GM12801 (cell line): Measurements from ENCODE around the gene ZSWIM5.

Source experiments
- TF ChIP-seq, protein P1 (sequence below): IDR thresholded peaks from one replicate; pipeline ENCODE4 v1.5.1; 2011; ENCODE audit warnings: control low read depth; ENCODE audit not compliant: insufficient read length; ENCODE audit errors: extremely low read depth

ZSWIM5 gene

DNA sequence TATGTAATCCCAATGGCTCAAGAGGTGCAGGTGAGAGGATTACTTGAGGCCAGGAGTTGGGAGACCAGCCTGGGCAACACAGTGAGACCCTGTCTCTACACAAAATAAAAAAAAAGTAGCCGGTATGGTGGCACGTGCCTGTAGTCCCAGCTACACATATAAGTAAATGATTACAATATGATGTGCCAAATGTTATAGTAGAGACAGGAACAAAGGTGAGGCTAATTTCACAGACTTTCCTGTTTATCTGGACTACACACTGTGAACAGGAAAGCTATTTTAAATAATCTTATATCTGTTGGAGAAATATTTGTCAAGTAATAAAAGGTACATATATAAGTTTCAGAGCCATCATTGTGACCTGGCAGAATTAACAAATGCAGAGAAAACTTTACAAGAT lies 116.7 kb downstream of the ZSWIM5 start:
- TF ChIP-seq, protein P1, sequence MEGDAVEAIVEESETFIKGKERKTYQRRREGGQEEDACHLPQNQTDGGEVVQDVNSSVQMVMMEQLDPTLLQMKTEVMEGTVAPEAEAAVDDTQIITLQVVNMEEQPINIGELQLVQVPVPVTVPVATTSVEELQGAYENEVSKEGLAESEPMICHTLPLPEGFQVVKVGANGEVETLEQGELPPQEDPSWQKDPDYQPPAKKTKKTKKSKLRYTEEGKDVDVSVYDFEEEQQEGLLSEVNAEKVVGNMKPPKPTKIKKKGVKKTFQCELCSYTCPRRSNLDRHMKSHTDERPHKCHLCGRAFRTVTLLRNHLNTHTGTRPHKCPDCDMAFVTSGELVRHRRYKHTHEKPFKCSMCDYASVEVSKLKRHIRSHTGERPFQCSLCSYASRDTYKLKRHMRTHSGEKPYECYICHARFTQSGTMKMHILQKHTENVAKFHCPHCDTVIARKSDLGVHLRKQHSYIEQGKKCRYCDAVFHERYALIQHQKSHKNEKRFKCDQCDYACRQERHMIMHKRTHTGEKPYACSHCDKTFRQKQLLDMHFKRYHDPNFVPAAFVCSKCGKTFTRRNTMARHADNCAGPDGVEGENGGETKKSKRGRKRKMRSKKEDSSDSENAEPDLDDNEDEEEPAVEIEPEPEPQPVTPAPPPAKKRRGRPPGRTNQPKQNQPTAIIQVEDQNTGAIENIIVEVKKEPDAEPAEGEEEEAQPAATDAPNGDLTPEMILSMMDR: no peak

DNA sequence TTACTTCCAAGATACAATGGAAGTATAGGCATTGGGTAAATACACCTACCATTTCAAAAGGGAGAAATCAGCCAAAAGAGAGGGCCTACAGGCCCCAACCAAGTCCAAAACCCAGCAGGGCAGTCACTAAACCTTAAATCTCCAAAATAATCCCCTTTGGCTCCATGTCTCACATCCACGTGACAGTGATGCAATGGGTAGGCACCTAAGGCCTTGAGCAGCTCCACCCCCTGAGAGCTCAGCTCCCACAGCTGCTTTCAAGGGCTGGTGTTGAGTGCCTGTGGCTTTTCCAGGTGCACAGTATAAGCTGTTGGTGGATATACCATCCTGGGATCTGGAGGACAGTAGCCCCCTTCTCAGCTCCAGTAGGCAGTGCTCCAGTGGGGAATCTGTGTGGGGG lies 121.8 kb downstream of the ZSWIM5 start:
- TF ChIP-seq, protein P1: no peak

DNA sequence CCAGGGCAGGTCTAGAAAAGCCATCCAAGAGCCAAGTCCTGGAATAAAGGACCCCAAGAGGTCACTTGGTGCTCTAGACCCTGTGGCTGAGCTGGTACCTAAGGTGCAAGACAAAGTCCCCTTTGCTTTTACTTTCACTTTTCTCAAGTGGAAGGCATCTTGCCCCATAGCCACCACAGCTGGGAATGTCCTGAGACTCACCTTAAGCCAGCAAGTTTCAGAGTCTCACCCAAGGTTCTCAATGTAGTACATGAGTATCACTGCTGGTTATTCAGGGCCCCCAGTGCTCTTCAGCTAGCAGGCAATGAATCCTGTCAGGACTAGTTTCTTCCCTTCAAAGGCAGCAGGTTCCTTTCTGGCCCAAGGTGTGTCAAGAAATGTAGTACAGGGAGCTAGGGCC lies 126.9 kb downstream of the ZSWIM5 start:
- TF ChIP-seq, protein P1: no peak

DNA sequence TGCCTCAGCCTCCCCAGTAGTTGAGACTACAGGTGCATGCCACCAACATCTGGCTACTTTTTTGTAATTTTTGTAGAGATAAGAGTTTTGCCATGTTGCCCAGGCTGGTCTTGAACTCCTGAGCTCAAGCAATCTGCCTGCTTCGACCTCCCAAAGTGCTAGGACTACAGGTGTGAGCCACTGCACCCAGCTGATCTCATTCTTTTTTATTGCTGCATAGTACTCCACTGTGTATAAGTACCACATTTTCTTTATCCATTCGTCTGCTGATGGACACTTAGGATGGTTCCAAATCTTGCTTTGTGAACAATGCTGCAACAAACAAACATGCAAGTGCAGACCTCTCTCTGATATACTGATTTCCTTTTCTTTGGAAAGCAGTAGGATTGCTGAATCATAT lies 134.8 kb downstream of the ZSWIM5 start:
- TF ChIP-seq, protein P1: no peak

DNA sequence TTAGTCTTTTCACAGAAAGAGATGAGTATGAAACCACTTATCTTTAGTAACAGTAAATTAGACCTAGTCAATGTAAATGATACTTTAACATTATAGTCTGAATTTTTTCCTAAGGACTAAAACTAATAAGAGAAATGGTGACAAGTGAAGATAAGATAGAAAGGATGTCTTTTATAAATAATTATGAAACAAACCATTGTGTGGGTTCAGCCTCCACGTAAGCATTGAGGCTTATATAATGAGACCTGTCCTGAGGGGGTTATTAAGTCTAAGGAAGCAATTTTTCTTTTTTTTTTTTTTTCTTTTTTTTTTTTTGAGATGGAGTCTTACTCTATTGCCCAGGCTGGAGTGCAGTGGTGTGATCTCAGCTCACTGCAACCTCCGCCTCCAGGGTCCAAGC lies 138.6 kb downstream of the ZSWIM5 start:
- TF ChIP-seq, protein P1: no peak

DNA sequence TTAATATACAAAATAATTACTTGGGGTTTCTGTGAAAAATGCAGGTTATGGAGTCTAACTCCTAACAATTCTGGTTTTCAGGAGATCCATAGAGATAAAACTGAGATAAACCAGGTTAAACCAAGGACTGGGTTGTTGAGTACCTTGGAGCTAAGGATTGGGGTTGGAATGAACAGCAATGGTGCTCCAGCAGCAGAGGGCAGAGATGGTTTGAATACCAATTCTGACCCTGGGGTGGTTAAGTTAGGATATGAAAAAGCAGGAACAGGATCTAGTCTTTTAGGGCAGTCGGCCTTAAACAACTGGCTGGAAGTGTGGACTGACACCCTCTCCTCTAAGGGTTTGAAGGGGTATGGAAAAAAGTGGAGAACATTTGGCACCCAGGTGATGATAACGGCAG lies 141.3 kb downstream of the ZSWIM5 start:
- TF ChIP-seq, protein P1: no peak

DNA sequence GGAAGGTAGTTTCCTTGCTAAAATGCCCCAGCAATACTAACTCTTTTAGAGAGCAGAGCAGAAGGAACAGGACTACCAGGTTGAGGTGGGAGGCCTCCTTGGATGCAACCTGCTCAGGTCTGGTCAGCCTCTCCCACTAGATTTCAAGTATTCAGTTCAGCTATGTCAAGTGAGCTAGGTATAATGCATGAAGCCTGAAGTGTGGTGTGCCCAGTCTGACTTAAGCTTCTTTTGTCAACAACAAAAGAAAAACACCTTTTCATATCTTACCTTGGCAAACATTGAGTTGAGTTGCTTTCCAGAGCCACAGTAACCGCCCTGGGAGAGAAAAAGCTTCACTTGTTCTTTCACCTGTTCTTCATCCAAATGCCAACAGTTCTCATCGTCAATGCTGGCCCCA lies 146.6 kb downstream of the ZSWIM5 start:
- TF ChIP-seq, protein P1: no peak

DNA sequence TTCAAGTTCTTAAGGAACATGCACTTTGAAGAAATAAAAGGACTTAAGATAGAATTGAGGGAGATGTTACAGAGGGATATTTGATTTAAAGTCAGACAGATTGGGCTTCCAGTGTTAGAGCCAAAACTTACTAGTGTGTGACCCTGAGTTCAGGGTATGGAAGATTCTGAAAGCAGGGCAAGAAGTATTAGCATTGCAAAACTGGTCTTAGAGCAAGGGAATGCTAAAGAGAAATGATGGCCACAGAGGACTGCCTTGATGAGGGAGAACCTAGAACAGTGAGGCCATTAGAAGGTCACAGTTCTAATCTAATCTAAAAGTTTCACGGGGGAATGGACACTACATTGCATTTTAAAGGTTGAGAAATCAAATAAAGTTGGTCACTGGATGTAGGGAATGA lies 148.9 kb downstream of the ZSWIM5 start:
- TF ChIP-seq, protein P1: no peak
